Left colon (tissue), 2 donors: ENCODE measurements around the gene PGBD4. TPM values are rescaled to one million over a fixed set of nuclear protein-coding genes. Genes with fewer than 3 reads are reported as not detected.
A peak's percentile ranks its signal among the peaks of the same experiment; 100 is the strongest.
"Not testable (repeated sequence)": the region's sequence is repeated elsewhere in the genome, so short reads cannot be mapped to it uniquely, and the experiment has no call there.

Experiments used
- ATAC-seq: fragments of 200-7000 bp; cut with Tn5 transposase; one replicate; pipeline ENCODE4 v1.9.1; 2020; ENCODE audit warnings: mild to moderate bottlenecking, moderate library complexity
- DNase-seq, 2 donors: peaks; one replicate each; pipeline ENCODE4 v3.0.0-alpha.2; 2020
- intact Hi-C, 2 donors: fragments of 100-400 bp; cut with DNase I in 1 of 2; cut with micrococcal nuclease in 1 of 2; formaldehyde crosslinking; loops; one replicate each; pipeline versions ENCODE4 v1.11.2 to v1.14.0; 2022; cut with DNase I, micrococcal nuclease
- total RNA-seq, 2 donors: library from RNA; stranded (reverse); fragmentation: NEBNext Ultra II Directional; extraction: Animal tissue kit (Norgen Biotek cat#: 25700); gene quantifications; one replicate each; pipeline ENCODE4 v1.2.1, GENCODE V29; 2021
- donor health status: DM: no; HTN: no; CAD: no.
- donor health status: DM: yes; HTN: yes; CAD: no.

The PGBD4 gene
- total RNA-seq, 2 donors from 2014 or later: 1.3 to 1.4 TPM

GRCh38 chr15:34107315-34107714 lies 5.4 kb downstream of the PGBD4 start:
- intact Hi-C loops: no loop called here
- DNase-seq (no peak), ATAC-seq (no peak)

GRCh38 chr15:34109797-34110663 lies 8.1 kb downstream of the PGBD4 start:
- DNase-seq (no peak), ATAC-seq (peak; percentile 44)
- intact Hi-C loops: no loop called here

- DNase-seq: no peak
- intact Hi-C loops: no loop called here
- ATAC-seq: no peak
These were observed 9.6 kb downstream of the PGBD4 start for GRCh38 chr15:34111488-34111887.

- intact Hi-C loops: no loop called here
- no peak for DNase-seq
- ATAC-seq: no peak
These were observed 12.3 kb downstream of the PGBD4 start for GRCh38 chr15:34114215-34114614.

GRCh38 chr15:34114739-34115138 lies 12.9 kb downstream of the PGBD4 start:
- ATAC-seq (no peak), DNase-seq (no peak)
- intact Hi-C loops: no loop called here

GRCh38 chr15:34116620-34117019 lies 14.7 kb downstream of the PGBD4 start:
- DNase-seq (no peak), ATAC-seq (no peak)
- intact Hi-C loops: no loop called here

GRCh38 chr15:34119291-34119690 lies 17.4 kb downstream of the PGBD4 start:
- intact Hi-C loops: no loop called here
- no peak for DNase-seq
- peak; percentile 59 for ATAC-seq

- DNase-seq, intact Hi-C loops, ATAC-seq: not testable (repeated sequence)
These were observed 18.5 kb downstream of the PGBD4 start for GRCh38 chr15:34120420-34120819.

- intact Hi-C loops, ATAC-seq, DNase-seq: not testable (repeated sequence)
These were observed 19.9 kb downstream of the PGBD4 start for GRCh38 chr15:34121786-34122185.

GRCh38 chr15:34122771-34123183 lies 20.9 kb downstream of the PGBD4 start:
- DNase-seq (no peak), ATAC-seq (no peak)
- intact Hi-C loops: no loop called here

GRCh38 chr15:34124651-34125050 lies 22.8 kb downstream of the PGBD4 start:
- DNase-seq (no peak), ATAC-seq (no peak)
- intact Hi-C loops: no loop called here

- ATAC-seq (no peak), DNase-seq (no peak)
- intact Hi-C loops: no loop called here
These were observed 24.1 kb downstream of the PGBD4 start for GRCh38 chr15:34125945-34126344.

GRCh38 chr15:34126522-34126921 lies 24.6 kb downstream of the PGBD4 start:
- intact Hi-C loops: no loop called here
- no peak for ATAC-seq
- DNase-seq: no peak

GRCh38 chr15:34128898-34129297 lies 27.0 kb downstream of the PGBD4 start:
- intact Hi-C loops: no loop called here
- ATAC-seq: no peak
- DNase-seq: no peak

- DNase-seq: no peak
- intact Hi-C loops: no loop called here
- no peak for ATAC-seq
These were observed 31.0 kb downstream of the PGBD4 start for GRCh38 chr15:34132881-34133280.

- ATAC-seq (no peak), DNase-seq (no peak)
- intact Hi-C loops: no loop called here
These were observed 31.6 kb downstream of the PGBD4 start for GRCh38 chr15:34133511-34133910.

GRCh38 chr15:34147371-34148140 lies 45.7 kb downstream of the PGBD4 start:
- ATAC-seq: no peak
- no peak for DNase-seq
- intact Hi-C loops: no loop called here

GRCh38 chr15:34154725-34155204 lies 52.9 kb downstream of the PGBD4 start:
- intact Hi-C loops: no loop called here
- no peak for DNase-seq
- peak; percentile 25 for ATAC-seq

GRCh38 chr15:34155859-34156258 lies 54.0 kb downstream of the PGBD4 start:
- intact Hi-C loops: no loop called here
- ATAC-seq: no peak

More at GRCh38 chr15:34155859-34156258, 54.0 kb downstream of the PGBD4 start:
- no peak for DNase-seq
